ENCODE results near the gene PARN.
A peak's percentile ranks its signal among the peaks of the same experiment; 100 is the strongest.
"Not testable (repeated sequence)": the region's sequence is repeated elsewhere in the genome, so short reads cannot be mapped to it uniquely, and the experiment has no call there.

The PARN gene

GRCh38 chr16:14427371-14427948 lies 202.6 kb downstream of the PARN start:
- no peak for DNase-seq

- DNase-seq = no peak
Measured at GRCh38 chr16:14424595-14424994, 205.5 kb downstream of the PARN start.

- no peak for DNase-seq
Measured at GRCh38 chr16:14423344-14423743, 206.7 kb downstream of the PARN start.

GRCh38 chr16:14420721-14421488 lies 209.2 kb downstream of the PARN start:
- DNase-seq = no peak

GRCh38 chr16:14420243-14420642 lies 209.8 kb downstream of the PARN start:
- not testable (repeated sequence) for DNase-seq

- DNase-seq = no peak
Measured at GRCh38 chr16:14419817-14420216, 210.2 kb downstream of the PARN start.

- DNase-seq = no peak
Measured at GRCh38 chr16:14418795-14419225, 211.2 kb downstream of the PARN start.

GRCh38 chr16:14416184-14416583 lies 213.9 kb downstream of the PARN start:
- DNase-seq = no peak

GRCh38 chr16:14415291-14415690 lies 214.8 kb downstream of the PARN start:
- DNase-seq = no peak

- no peak for DNase-seq
Measured at GRCh38 chr16:14409563-14409962, 220.5 kb downstream of the PARN start.

- no peak for DNase-seq
Measured at GRCh38 chr16:14407786-14408399, 222.2 kb downstream of the PARN start.

- DNase-seq = peak; percentile 18
Measured at GRCh38 chr16:14405611-14406537, 224.2 kb downstream of the PARN start.

- DNase-seq = not testable (repeated sequence)
Measured at GRCh38 chr16:14403001-14403389, 227.1 kb downstream of the PARN start.

- DNase-seq = not testable (repeated sequence)
Measured at GRCh38 chr16:14402114-14403000, 227.7 kb downstream of the PARN start.

GRCh38 chr16:14401711-14402061 lies 228.4 kb downstream of the PARN start:
- not testable (repeated sequence) for DNase-seq

GRCh38 chr16:14400978-14401710 lies 228.9 kb downstream of the PARN start:
- DNase-seq = not testable (repeated sequence)

GRCh38 chr16:14400285-14400977 lies 229.6 kb downstream of the PARN start:
- no peak for DNase-seq

- no peak for DNase-seq
Measured at GRCh38 chr16:14399378-14400284, 230.4 kb downstream of the PARN start.

- DNase-seq = no peak
Measured at GRCh38 chr16:14398014-14398717, 231.9 kb downstream of the PARN start.
